H9 (cell line): Measurements from ENCODE around the gene CDC14A. TPM values are rescaled to one million over a fixed set of nuclear protein-coding genes. Genes with fewer than 3 reads are reported as not detected.

Source experiments
- DNase-seq: peaks from one replicate; pipeline ENCODE4 v3.0.0-alpha.2; 2017
- H2AFZ ChIP-seq: one replicate; pipeline ENCODE4 v1.6.1; 2013; ENCODE audit warnings: mild to moderate bottlenecking, low read length, control low read depth, moderate library complexity
- H2AK5ac ChIP-seq: 2 replicates; pipeline ENCODE4 v1.6.1; 2013; ENCODE audit warnings: low read length, control low read depth, mixed read lengths; ENCODE audit not compliant: insufficient read length
- H2BK120ac ChIP-seq: one replicate; pipeline ENCODE4 v1.6.1; 2013; ENCODE audit warnings: low read depth, mild to moderate bottlenecking, low read length, control low read depth, inconsistent platforms; ENCODE audit not compliant: poor library complexity, severe bottlenecking
- H2BK12ac ChIP-seq: 2 replicates; pipeline ENCODE4 v1.6.1; 2013; ENCODE audit warnings: low read length, control low read depth, mixed read lengths, low read depth; ENCODE audit not compliant: insufficient read length
- H2BK15ac ChIP-seq: 2 replicates; pipeline ENCODE4 v1.6.1; 2013; ENCODE audit warnings: low read depth, low read length, control low read depth
- H2BK20ac ChIP-seq: one replicate; pipeline ENCODE4 v1.6.1; 2013; ENCODE audit warnings: low read depth, mild to moderate bottlenecking, low read length, control low read depth, inconsistent platforms; ENCODE audit not compliant: poor library complexity, severe bottlenecking
- H2BK5ac ChIP-seq: 2 replicates; pipeline ENCODE4 v1.6.1; 2013; ENCODE audit warnings: low read length, control low read depth, mixed read lengths; ENCODE audit not compliant: insufficient read length
- H3K14ac ChIP-seq: 2 replicates; pipeline ENCODE4 v1.6.1; 2013; ENCODE audit warnings: low read length, control low read depth; ENCODE audit not compliant: insufficient read depth
- H3K18ac ChIP-seq: 2 replicates; pipeline ENCODE4 v1.6.1; 2013; ENCODE audit warnings: low read depth, mild to moderate bottlenecking, mixed read lengths, low read length, control low read depth; ENCODE audit not compliant: insufficient read length
- H3K23ac ChIP-seq: 2 replicates; pipeline ENCODE4 v1.6.1; 2013; ENCODE audit warnings: low read length, control low read depth, mixed read lengths, low read depth; ENCODE audit not compliant: insufficient read length
- H3K23me2 ChIP-seq: 2 replicates; pipeline ENCODE4 v1.6.1; 2013; ENCODE audit warnings: low read depth, mild to moderate bottlenecking, mixed read lengths, low read length, control low read depth; ENCODE audit not compliant: insufficient read length, poor library complexity, severe bottlenecking
- H3K27ac ChIP-seq: 2 replicates; pipeline ENCODE4 v1.5.1; 2013; ENCODE audit warnings: low read length, control low read depth, mixed read lengths, low read depth; ENCODE audit not compliant: insufficient read length
- H3K27me3 ChIP-seq: 2 replicates; pipeline ENCODE4 v1.6.1; 2013; ENCODE audit warnings: low read length, control low read depth, inconsistent platforms; ENCODE audit not compliant: insufficient read depth
- H3K4ac ChIP-seq: 2 replicates; pipeline ENCODE4 v1.6.1; 2013; ENCODE audit warnings: low read depth, mild to moderate bottlenecking, control low read depth, inconsistent platforms, low read length, moderate library complexity
- H3K4me1 ChIP-seq: 2 replicates; pipeline ENCODE4 v1.6.1; 2013; ENCODE audit warnings: low read length, control low read depth, inconsistent platforms; ENCODE audit not compliant: insufficient read depth
- H3K4me2 ChIP-seq: 2 replicates; pipeline ENCODE4 v1.6.1; 2013; ENCODE audit warnings: low read length, control low read depth, mixed read lengths; ENCODE audit not compliant: insufficient read length, insufficient read depth
- H3K56ac ChIP-seq: 2 replicates; pipeline ENCODE4 v1.6.1; 2013; ENCODE audit warnings: low read depth, mild to moderate bottlenecking, mixed read lengths, low read length, control low read depth; ENCODE audit not compliant: insufficient read length
- H3K79me1 ChIP-seq: 2 replicates; pipeline ENCODE4 v1.6.1; 2013; ENCODE audit warnings: low read depth, mild to moderate bottlenecking, moderate library complexity, low read length, control low read depth, inconsistent platforms; ENCODE audit not compliant: insufficient read depth, poor library complexity, severe bottlenecking
- H3K79me2 ChIP-seq: 2 replicates; pipeline ENCODE4 v1.6.1; 2013; ENCODE audit warnings: low read length, control low read depth, inconsistent platforms; ENCODE audit not compliant: insufficient read depth
- H3K9ac ChIP-seq: 2 replicates; pipeline ENCODE4 v1.6.1; 2013; ENCODE audit warnings: low read length, control low read depth, mixed read lengths; ENCODE audit not compliant: insufficient read length; ENCODE audit errors: extremely low read depth
- H3K9me3 ChIP-seq: one replicate; pipeline ENCODE4 v1.6.1; 2013; ENCODE audit warnings: low read depth, low read length, inconsistent platforms; ENCODE audit not compliant: control insufficient read depth
- H3T11ph ChIP-seq: one replicate; pipeline ENCODE4 v1.6.1; 2013; ENCODE audit warnings: mild to moderate bottlenecking, low read length, control low read depth, inconsistent platforms
- H4K20me1 ChIP-seq: one replicate; pipeline ENCODE4 v1.6.1; 2013; ENCODE audit not compliant: control insufficient read depth, insufficient read length, insufficient read depth
- H4K5ac ChIP-seq: 2 replicates; pipeline ENCODE4 v1.6.1; 2013; ENCODE audit warnings: low read depth, mild to moderate bottlenecking, mixed read lengths, low read length, control low read depth; ENCODE audit not compliant: insufficient read length
- H4K8ac ChIP-seq: replicated peaks from 2 replicates; pipeline ENCODE4 v1.6.1; 2013; ENCODE audit warnings: low read length, control low read depth, mixed read lengths, low read depth; ENCODE audit not compliant: insufficient read length
- H4K91ac ChIP-seq: 2 replicates; pipeline ENCODE4 v1.6.1; 2013; ENCODE audit warnings: low read depth, mild to moderate bottlenecking, moderate library complexity, mixed read lengths, low read length, control low read depth; ENCODE audit not compliant: insufficient read length
- H3K27ac Mint-ChIP-seq, 3 experiments: 2 replicates in 2 of 3; 3 replicates in 1 of 3; pipeline ENCODE4 v1.8.0; 2020 to 2021; ENCODE audit warnings: mixed read lengths in 3 of 3, mild to moderate bottlenecking in 1 of 3, moderate library complexity in 1 of 3
- H3K27me3 Mint-ChIP-seq: 2 replicates; pipeline ENCODE4 v1.8.0; 2021; ENCODE audit warnings: low read depth, mild to moderate bottlenecking, moderate library complexity, mixed read lengths
- H3K36me3 Mint-ChIP-seq, 3 experiments: 2 replicates in 2 of 3; 3 replicates in 1 of 3; pipeline ENCODE4 v1.8.0; 2020 to 2021; ENCODE audit warnings: low read depth in 3 of 3, mixed read lengths in 3 of 3; ENCODE audit not compliant: insufficient read depth in 1 of 3
- H3K4me1 Mint-ChIP-seq, 2 experiments: 2 replicates each; pipeline ENCODE4 v1.8.0; 2020; ENCODE audit warnings: mixed read lengths in 2 of 2
- H3K4me3 Mint-ChIP-seq, 2 experiments: 2 replicates in 1 of 2; 3 replicates in 1 of 2; pipeline ENCODE4 v1.8.0; 2020 to 2021; ENCODE audit warnings: mild to moderate bottlenecking in 2 of 2, mixed read lengths in 2 of 2, moderate library complexity in 1 of 2
- H3K9me3 Mint-ChIP-seq, 2 experiments: 2 replicates in 1 of 2; 3 replicates in 1 of 2; pipeline ENCODE4 v1.8.0; 2020; ENCODE audit warnings: mild to moderate bottlenecking in 2 of 2, mixed read lengths in 2 of 2, moderate library complexity in 1 of 2
- CTCF ChIP-seq: fragments of 200-600 bp; sonication (generic); conservative IDR thresholded peaks from 3 replicates; pipeline ENCODE4 v1.8.0; 2021; ENCODE audit warnings: antibody characterized with exemption, mild to moderate bottlenecking
- WGBS: extraction: QIAGEN DNeasy Blood & Tissue Kit; methylation state at CpG from one replicate; pipeline ENCODE4 v1.1.7; 2013; ENCODE audit warnings: missing lambda C conversion rate, low lambda C conversion rate, mixed read lengths; ENCODE audit not compliant: insufficient read length; ENCODE audit errors: extremely low coverage; 5-methylcytosine and 5-hydroxymethylcytosine counted together
- total RNA-seq: library from RNA; stranded (reverse); gene quantifications from 2 replicates; pipeline ENCODE4 v1.2.1, GENCODE V29; 2021

CDC14A gene
- total RNA-seq, 1 experiment from 2014 or later = 8.9 TPM

GRCh38 chr1:100302739-100303138 lies 49.6 kb upstream of the CDC14A start:
- peaks cover 8% of the 10 kb centered on the region; the same call in 1 of the 2 replicates for H3K4me1 ChIP-seq
- no peak overlapping the region for H3K23ac ChIP-seq
- no peak overlapping the region for H3K4ac ChIP-seq
- H3K18ac ChIP-seq = no peak overlapping the region
- no peak overlapping the region for H2BK5ac ChIP-seq
- no peaks in the 10 kb centered on the region for H3K27me3 Mint-ChIP-seq
- H4K20me1 ChIP-seq = no peaks in the 10 kb centered on the region
- no peak for TF ChIP-seq CTCF
- DNase-seq = no peak
- H3K9ac ChIP-seq = no peak overlapping the region
- H3K27ac Mint-ChIP-seq = no peak overlapping the region
- H4K91ac ChIP-seq = no peak overlapping the region
- no peak overlapping the region for H3K4me2 ChIP-seq
- no peak overlapping the region for H3K14ac ChIP-seq
- no peaks in the 10 kb centered on the region for H3K23me2 ChIP-seq
- no peak overlapping the region for H3K4me3 Mint-ChIP-seq
- peaks cover 40 to 47% of the 10 kb centered on the region in 2 experiments for H3K4me1 Mint-ChIP-seq
- H2BK20ac ChIP-seq = no peak overlapping the region
- H3K9me3 Mint-ChIP-seq = no peaks in the 10 kb centered on the region
- H3K56ac ChIP-seq = no peak overlapping the region
- H3K36me3 Mint-ChIP-seq = peaks cover 0 to 4% (median 0%) of the 10 kb centered on the region in 3 experiments; a peak in 2 of 7 replicates
- H2AK5ac ChIP-seq = no peak overlapping the region
- H2BK12ac ChIP-seq = no peak overlapping the region
- H3K9me3 ChIP-seq = no peaks in the 10 kb centered on the region
- H2BK120ac ChIP-seq = no peak overlapping the region
- WGBS = no CpG with 5 or more reads among the region's 2 CpGs
- H4K5ac ChIP-seq = no peak overlapping the region
- H3K79me2 ChIP-seq = no peaks in the 10 kb centered on the region
- H4K8ac ChIP-seq = no peak overlapping the region
- no peak overlapping the region for H3K27ac ChIP-seq
- no peak overlapping the region for H2BK15ac ChIP-seq
- no peak overlapping the region for H2AFZ ChIP-seq
- no peaks in the 10 kb centered on the region for H3K27me3 ChIP-seq
- no peaks in the 10 kb centered on the region for H3K79me1 ChIP-seq
- H3T11ph ChIP-seq = no peak overlapping the region
